CD4-positive, alpha-beta T cell treated with Interleukin-15 for 4 hours (primary cell): ENCODE data around the gene MYPOP.
"Not testable (repeated sequence)": the region's sequence is repeated elsewhere in the genome, so short reads cannot be mapped to it uniquely, and the experiment has no call there.

Source experiments
- DNase-seq: peaks from one replicate; pipeline ENCODE4 v3.0.0-alpha.2; 2020; ENCODE audit warnings: low spot score

The MYPOP gene

DNA sequence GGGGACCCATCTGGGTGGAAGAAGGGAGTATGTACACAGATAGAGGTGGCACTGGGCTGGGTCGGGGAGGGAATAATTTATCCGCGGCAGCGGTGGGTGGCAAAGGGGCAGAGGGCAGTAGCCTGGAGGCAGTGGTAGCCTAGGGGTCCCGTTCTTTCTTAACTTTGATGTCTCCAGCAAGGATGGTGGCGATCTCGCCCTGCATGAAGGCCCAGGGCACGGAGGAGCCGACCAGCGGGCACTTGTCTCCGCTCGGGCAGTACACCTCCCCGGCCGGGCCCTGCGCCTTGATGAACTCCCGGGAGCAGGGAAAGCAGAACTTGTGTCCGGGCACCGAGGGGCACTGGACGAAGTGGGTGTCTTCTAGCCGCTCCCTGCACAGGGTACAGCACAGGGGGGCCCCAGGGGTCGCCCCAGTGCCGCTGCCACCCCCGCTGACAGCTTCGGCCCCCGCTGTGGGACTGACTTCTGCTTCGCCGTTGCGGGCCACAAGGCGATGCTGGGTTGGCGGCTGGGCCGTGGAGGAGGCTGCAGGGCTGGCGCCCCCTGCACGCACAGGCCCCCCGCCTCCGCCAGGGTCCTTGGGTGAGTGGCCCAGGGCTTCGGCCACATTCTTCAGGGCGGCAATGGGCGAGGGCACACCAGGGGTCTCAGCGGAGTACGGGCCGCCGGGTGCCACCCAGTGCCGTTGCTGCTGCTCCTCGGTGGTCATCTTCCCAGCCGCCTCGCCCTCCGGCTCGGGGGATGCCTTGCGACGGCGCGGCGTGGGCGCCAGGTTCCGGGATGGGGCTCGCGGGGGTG, 18.3 kb downstream of the MYPOP start:
- DNase-seq = no peak

DNA sequence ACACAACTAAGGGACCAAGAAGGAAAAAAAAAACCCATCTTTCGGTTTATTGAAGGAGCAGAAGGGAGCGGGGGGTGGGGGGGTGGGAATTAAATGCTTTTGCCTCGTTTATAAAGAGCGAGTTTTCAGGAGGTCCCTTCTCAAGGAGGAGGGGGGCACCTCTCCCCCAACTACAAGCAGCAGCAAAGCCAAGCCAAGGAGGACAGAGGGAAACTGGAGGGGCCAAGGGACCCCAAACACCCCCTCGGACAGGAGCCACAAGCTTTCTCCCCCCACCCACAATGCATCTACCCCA, 18.9 kb downstream of the MYPOP start:
- DNase-seq = no peak

DNA sequence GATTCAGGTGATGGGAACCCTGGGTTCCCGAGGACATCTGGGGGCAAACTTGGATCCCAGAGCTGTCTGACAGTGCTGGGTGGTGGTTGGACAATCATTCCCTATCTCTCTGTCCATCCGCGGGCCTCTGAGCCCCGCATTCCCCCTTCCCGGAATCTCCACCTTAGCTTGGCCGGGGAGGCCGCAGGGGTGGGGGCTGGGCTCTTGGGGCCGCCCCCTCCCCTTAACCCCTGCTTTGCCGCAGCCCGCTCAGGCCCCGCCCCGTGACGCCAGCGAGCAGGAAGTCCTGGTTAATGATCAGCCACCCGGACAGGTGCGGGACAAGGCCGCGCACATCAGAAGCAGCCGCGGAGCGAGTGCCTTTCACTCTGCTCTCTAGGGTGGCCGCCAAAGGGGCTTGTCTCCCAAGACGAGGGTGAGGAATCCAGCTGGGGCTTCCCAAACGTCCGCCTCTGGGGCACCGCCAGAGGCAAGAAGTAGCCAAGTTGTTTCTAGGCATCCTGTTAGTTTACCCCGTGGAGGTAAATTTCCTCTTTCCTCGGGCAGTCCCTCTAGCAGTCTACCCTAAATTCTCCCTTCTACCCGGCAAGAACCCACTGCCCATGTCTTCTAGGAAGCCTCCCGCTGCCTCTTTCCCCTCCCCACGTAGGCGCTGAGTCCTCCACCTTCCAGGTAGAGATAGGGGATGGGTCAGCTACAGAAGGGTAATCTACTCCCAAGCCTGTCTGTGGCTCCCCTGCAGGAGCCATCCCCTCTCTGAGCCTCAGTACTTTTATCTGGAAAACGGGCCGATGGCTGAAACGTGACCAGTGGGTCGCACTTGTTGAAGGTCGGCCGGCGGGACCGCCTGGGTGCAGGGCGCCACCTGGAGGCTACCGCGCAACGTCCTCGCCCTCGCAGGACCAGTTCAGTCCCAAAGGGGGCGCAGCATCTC, 19.5 kb downstream of the MYPOP start:
- DNase-seq = peak; percentile 82

DNA sequence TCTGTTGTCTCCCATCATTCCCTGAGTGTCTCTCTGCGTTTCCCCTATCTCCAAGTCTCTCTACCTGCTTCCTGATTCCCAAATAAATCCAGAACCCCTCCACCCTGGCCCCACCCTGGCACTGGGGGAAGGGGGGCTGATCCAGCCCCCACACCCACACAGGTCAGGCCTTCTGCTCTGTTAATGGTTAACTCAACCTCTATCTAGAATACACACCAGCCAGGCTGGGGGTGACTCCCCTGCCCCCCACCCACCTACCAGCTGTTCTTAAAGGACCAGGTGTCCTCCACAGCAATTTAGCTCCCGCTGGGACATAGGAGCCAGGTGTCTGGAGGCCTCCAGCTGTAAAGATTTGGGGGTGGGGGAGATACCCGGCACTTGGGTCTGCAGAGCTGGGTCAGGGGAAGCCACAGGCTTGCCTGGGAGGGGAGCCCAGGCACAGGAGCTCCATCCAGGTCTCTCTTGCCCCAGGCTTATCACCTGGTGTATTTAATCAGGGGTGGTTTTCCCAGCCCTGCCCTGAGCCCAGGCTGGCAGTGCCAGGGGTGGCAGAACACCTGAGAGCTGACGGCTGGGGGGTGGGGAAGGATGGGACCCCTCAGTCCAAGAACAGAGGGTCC, 20.4 kb downstream of the MYPOP start:
- no peak for DNase-seq

DNA sequence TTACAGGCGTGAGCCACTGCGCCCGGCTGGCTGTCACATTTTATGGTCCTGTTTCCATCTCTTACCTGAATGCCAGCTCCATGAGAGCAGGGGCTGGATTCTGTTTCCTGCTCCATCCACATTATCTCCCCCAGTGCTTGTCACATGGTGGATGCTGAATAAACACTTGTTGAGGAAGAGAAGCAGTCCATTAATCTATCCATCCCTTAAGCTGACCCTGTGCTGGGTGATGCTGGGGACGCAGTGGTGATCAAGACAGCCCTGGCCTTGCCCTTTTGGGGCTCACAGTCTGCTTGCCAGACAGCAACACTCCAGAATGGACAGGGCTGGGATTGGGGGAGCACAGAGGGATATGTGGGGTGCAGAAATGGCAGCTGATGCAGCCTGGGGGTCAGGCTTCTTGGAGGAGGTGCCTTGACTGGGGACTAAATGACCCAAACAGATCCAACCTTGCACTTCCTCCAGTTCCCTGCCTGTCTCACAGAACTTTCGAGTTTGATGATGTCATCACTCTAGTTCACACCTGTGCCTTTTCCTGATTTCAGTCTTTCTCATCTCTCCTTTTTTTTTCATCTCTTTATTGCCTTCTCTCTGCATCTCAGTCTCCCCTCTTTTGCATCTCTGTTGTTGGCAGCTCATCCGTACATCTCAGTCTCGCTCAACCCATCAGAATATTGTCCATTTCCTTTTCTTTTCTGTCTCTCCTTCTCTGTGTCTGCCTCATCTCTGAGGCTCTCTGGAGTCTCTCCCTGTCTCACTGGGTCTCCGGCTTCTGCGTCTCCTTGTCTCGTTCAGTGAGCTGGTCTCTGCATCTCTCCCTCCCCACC, 21.1 kb downstream of the MYPOP start:
- DNase-seq = no peak

DNA sequence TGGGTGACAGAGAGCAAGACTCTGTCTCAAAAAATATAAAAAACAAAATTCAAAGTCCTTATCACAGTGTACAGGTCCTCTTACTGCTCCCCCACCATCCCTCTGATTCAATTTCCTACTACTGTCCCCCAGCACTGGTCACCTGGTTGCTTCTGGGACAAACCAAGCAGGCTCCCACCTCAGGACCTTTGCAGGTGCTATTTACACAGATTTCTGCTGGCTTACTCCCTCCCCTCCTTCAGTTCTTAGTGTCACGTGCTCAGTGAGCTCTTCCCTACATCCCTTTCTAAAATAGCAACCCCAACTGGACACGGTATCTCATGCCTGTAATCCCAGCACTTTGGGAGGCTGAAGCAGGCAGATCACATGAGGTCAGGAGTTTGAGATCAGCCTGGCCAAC, 22.4 kb downstream of the MYPOP start:
- no peak for DNase-seq

DNA sequence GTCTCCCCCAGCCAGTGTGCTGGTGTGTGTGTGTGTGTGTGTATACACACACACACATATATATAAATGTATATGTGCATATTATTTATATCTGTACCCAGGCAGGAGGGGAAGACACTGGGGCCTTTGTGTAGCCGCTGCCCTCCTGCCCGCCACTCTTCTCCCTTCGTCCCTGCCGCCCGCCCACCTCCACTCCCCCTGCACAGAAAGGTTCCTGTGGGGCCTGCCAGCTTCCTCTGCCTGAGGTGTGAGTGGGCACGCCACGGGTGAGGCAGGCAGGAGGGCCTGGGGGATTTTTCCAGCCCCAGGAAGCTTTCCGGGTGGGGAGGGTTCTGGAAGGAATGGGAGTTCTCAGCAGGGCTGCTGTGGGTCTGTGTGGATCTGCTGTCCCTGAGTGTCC, 23.4 kb downstream of the MYPOP start:
- no peak for DNase-seq

DNA sequence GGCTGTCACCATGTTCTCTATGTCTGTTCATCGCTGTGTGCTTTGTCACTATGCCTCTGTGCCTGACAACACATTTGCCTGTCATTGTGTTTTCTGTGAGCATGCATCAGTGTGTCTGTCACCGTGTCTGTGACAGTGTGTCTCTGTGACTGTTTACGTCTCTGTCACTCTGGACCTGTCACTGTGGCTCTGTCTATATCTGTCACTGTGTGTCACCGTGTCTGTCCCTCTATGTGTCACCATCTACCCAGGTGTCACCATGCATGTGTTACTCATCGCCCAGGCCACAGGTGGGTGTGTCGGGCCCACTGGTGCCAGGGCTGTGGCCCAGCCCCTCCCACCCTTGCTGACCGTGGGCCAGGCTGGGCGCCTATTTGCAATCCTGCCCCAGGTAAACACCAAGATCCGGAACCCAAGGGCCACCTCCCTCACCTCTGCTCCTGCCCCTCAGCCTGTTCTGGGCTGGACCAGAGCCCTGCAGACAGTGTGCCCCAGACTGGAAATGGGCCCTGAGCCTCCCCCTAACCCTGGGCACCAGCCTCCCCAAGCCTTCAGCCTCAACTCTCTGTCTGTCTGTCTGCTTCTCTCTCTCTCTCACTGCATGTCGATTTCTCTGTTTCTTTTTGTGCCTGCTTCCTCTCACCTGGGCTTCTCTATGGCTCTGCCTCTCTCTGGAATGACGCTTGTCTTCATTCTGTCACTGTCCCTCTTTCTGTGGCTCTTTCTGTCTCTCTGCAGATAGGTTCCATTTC, 24.2 kb downstream of the MYPOP start:
- DNase-seq = no peak

DNA sequence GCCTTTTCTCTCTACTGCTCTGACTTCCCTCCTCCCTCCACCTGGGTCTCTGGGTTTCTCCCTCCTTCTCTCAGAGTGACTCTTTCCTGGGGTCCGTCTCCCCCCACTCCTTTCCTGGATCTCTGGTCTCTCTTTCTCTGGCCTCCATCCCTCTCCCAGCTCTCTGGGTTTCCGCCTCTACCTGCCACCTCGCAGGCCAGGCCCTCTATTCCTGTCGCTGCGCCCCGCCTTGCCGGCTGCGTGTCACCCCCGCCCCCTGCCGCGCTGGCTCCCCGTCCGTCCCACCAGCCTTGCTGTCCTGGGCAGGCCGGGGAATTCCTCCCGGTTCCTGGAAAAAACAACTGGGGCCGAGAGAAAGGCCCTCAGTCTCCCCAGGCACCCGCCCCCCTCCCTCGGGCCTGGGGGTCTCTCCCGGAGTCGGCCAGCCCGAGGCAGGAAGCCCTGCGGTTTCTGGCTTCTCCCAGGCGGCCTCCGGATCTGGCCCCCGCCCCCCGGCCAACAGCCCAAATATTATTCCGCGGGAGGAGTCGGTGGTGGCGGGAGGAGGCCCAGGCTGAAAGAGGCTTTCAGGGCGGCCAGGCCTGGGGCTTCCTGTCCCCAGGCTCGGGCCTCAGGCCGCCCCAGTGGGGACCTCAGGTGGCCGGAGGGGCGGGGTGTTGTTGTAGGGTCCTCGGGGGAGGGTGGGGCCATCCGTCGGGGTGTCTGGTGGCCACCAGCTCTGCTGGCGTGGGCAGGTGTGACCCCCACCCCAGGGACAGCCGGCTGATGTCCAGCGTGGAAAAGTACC, 25.8 kb downstream of the MYPOP start:
- DNase-seq = no peak

DNA sequence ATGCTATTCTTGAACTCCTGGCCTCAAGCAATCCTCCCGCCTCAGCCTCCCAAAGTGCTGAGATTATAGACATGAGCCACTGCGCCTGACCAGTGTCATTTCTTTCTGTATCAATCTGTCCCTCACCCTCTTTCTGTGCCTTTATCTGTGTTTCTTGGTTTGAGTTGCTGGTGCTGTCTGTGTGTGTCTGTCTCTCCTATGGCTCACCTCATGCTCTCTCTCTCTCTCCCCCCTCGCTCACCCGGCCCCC, 26.3 kb downstream of the MYPOP start:
- DNase-seq = no peak

DNA sequence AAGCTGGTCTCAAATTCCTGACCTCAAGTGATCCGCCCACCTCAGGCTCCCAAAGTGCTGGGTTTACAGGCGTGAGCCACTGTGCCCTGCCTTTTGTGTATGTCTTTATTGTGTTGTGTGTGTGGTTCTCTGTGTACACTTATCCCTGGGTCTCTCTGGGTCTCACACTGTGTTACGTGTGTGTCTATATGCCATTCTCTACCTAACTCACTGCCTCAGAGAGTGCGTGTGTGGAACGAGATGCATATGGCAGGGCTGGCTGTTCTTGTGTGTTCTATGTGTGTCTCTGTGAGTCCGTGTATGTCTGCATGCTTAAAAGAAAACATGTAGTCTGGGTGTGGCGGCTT, 27.8 kb downstream of the MYPOP start:
- DNase-seq = no peak

DNA sequence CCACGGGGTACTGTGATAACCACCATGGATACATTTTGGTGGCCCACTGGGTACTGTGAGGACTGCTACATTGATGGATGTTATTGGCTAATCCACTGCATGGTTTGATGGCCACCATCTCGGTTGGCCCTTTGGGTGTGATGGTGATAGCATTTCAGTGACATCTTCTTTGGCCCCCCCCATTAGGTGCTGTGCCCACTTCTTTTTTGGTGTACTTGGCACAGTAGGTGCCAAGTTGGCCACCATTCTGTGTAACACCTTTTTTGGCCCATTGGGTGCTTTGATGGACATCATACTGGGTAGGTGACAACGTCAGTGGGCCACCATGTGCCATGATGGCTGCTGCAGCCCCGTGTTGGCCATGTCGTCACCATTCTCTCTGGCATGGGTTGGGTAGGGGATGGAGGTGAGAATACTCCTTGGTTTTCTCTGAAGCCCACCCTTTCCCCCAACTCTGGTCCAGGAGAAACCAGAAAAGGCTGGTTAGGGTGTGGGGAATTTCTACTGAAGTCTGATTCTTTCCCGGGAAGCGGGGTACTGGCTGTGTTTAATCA, 29.1 kb downstream of the MYPOP start:
- no peak for DNase-seq

DNA sequence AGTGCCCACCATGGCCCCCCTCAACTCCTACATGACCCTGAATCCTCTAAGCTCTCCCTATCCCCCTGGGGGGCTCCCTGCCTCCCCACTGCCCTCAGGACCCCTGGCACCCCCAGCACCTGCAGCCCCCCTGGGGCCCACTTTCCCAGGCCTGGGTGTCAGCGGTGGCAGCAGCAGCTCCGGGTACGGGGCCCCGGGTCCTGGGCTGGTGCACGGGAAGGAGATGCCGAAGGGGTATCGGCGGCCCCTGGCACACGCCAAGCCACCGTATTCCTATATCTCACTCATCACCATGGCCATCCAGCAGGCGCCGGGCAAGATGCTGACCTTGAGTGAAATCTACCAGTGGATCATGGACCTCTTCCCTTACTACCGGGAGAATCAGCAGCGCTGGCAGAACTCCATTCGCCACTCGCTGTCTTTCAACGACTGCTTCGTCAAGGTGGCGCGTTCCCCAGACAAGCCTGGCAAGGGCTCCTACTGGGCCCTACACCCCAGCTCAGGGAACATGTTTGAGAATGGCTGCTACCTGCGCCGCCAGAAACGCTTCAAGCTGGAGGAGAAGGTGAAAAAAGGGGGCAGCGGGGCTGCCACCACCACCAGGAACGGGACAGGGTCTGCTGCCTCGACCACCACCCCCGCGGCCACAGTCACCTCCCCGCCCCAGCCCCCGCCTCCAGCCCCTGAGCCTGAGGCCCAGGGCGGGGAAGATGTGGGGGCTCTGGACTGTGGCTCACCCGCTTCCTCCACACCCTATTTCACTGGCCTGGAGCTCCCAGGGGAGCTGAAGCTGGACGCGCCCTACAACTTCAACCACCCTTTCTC, 30.1 kb downstream of the MYPOP start:
- no peak for DNase-seq

DNA sequence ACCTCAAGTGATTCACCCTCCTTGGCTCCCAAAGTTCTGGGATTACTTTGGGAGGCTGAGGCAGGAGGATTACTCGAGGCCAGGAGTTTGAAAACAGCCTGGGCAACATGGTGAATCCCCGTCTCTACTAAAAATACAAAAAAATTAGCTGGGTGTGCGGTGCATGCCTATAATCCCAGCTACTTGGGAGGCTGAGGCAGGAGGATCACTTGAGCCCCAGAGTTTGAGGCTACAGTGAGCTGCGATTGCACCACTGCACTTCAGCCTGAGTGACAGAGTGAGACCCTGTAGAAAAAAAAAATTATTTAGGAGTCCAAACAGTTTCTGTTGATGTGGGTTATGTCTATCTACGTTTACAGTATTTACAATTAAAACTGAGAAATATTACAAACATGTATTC, 31.6 kb downstream of the MYPOP start:
- no peak for DNase-seq

DNA sequence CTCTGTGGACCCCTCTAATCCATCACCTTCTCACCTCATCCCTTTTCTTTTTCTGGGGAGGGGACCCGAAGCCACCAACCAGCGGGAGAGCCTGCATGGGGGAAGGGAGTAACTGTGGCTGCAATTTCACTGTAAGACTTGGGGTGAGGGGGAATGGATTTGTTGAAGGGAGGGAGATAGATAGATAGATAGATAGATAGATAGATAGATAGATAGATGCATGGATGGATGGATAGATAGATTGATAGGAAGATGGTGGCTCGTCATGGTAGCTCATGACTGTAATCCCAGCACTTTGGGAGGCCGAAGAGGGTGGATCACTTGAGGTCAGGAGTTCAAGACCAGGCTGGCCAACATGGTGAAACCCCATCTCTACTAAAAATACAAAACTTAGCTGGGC, 35.2 kb downstream of the MYPOP start:
- DNase-seq = not testable (repeated sequence)

DNA sequence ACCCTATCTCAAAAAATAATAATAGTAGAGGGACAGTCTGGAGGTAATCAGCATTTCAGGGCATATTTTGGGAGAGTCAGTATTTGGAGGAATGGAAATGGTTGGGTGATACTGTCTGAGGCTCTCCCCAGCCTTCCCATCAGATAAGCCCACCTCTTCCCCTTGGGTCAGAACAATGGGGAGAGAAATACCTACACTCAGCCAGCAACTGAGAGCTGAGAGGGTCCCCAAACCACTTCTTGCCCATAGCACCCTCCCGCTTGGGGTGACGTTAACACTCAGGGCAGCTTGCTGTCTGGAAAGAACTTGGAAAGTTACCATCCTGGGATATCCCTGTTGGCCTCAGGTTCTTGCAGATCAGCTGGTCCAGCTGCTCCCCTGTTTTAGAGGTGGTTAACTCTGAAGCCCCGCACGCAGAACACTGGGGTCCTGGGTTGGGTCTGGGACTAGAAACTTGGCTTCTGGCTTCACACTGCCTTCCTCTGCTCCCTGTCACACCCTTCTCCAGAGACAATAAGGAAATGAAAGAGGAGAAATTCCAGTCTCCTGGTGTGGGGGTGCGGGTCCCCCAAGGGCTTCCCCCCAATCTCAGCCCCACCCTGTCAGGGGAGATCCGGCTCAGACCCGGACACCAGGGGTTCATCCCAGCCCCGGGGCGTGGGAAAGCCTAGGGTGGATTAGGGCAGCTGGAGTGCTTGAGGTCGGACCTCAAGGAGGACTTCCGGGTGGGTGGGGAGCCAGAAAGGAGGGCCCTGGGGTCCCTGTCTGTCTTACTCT, 35.8 kb downstream of the MYPOP start:
- DNase-seq = no peak

DNA sequence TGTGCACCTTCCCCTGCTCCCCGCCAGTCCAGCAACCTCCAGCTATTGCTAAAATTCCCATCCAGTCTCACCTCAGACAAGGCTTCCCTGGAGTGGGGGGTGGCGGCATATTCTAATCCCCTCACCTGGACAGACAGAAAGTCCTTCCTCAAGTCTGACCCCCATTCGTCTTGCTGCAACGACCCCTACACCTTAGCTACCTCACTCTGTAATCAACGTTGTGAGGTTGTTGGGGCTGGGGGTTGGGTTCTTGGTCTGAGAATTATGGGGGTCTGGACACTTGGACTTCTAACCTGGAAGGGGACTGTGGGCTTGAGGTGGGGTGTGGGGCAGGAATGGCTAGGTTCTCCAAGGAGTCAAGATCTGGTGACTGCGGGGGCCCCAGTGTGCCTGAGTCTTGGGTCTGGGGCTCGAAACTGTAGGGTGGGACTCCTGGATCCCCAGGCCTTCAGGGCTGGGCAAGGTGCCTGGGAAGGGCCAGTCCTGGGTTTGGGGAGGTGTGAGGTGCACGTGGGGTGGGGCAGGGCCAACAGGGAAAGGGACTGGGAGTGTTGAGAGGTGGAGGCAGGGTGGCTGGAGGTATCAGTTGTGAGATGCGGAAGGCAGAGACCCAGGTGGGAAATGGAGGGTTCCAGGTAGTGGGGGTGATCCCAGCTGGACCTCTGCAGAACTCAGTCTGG, 37.0 kb downstream of the MYPOP start:
- DNase-seq = no peak

DNA sequence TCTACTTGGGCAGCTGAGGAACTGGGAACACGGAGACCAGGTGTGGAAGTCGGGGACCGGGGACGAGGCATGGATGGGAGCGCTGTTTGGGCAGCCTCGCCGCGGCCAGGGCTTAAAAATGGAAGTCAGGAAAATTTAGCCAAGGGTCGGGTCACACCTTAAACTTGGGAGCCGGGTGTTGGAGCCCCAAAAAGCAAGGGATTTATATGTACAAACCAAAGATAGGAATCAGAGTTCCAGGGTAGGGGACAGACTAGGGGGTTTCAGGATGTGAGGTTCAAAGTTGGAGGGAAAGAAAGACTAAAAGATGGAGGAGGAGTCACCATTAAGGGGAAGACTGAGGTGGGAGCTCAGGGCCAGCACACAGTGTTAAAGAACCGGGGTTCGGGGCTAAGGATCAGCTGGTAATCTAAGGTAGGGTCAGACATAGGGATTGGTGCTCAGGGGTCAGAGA, 37.8 kb downstream of the MYPOP start:
- DNase-seq = no peak
